HG03280 (cell line): ENCODE data around the gene PHYKPL.
"Not testable (repeated sequence)": the region's sequence is repeated elsewhere in the genome, so short reads cannot be mapped to it uniquely, and the experiment has no call there.

ENCODE experiments used
- ATAC-seq: cut with Tn5 transposase; IDR thresholded peaks from one replicate; pipeline ENCODE4 v1.9.1; 2021; ENCODE audit warnings: mild to moderate bottlenecking, moderate library complexity; ENCODE audit not compliant: unreplicated experiment

PHYKPL gene

GRCh38 chr5:178208540-178209227 lies 23.9 kb downstream of the PHYKPL start:
- no peak for ATAC-seq

GRCh38 chr5:178207917-178208280 lies 24.7 kb downstream of the PHYKPL start:
- no peak for ATAC-seq

- ATAC-seq = no peak
Observed at GRCh38 chr5:178207183-178207916, 25.3 kb downstream of the PHYKPL start.

GRCh38 chr5:178206166-178207101 lies 26.2 kb downstream of the PHYKPL start:
- no peak for ATAC-seq

- no peak for ATAC-seq
Observed at GRCh38 chr5:178205749-178206047, 26.9 kb downstream of the PHYKPL start.

- ATAC-seq = peak; percentile 52
Observed at GRCh38 chr5:178204935-178205748, 27.5 kb downstream of the PHYKPL start.

- ATAC-seq = peak; percentile 76
Observed at GRCh38 chr5:178204182-178204934, 28.2 kb downstream of the PHYKPL start, which contains the start of gene HNRNPAB. HNRNPAB (plus strand) TSS chr5:178204533; CDS start chr5:178204838, 305 bp downstream.

GRCh38 chr5:178203670-178204181 lies 28.9 kb downstream of the PHYKPL start:
- ATAC-seq = no peak

GRCh38 chr5:178202541-178202940 lies 30.1 kb downstream of the PHYKPL start:
- no peak for ATAC-seq

GRCh38 chr5:178201927-178202235 lies 30.7 kb downstream of the PHYKPL start:
- ATAC-seq = no peak

GRCh38 chr5:178201221-178201926 lies 31.2 kb downstream of the PHYKPL start:
- ATAC-seq = no peak

- no peak for ATAC-seq
Observed at GRCh38 chr5:178199581-178200434, 32.8 kb downstream of the PHYKPL start.

GRCh38 chr5:178198706-178199105 lies 33.9 kb downstream of the PHYKPL start:
- no peak for ATAC-seq

- not testable (repeated sequence) for ATAC-seq
Observed at GRCh38 chr5:178198151-178198550, 34.5 kb downstream of the PHYKPL start.

- no peak for ATAC-seq
Observed at GRCh38 chr5:178196986-178197385, 35.6 kb downstream of the PHYKPL start.

- no peak for ATAC-seq
Observed at GRCh38 chr5:178196281-178196812, 36.3 kb downstream of the PHYKPL start.

GRCh38 chr5:178194026-178194425 lies 38.6 kb downstream of the PHYKPL start:
- no peak for ATAC-seq

GRCh38 chr5:178193251-178193809 lies 39.3 kb downstream of the PHYKPL start:
- no peak for ATAC-seq
